ENCODE results near the gene GIPR. TPM values are rescaled to one million over a fixed set of nuclear protein-coding genes. Genes with fewer than 3 reads are reported as not detected.

Gene GIPR
- total and polyA plus RNA-seq, 2 of the 13 experiments (the other 11 are each of a cell fraction or from before 2014, with no cell fraction given): 0.15 to 1.2 TPM

- Histone ChIP-seq H3K9ac (ENCODE audit: insufficient read depth, low read depth, low read length) (no peak overlapping the region), H3K27me3 (ENCODE audit: control insufficient read depth in 1 of 2, insufficient read depth in 2 of 2, low read length in 2 of 2) (no peaks in the 10 kb centered on the region; a peak in 1 of 5 replicates), H3K27ac (ENCODE audit: extremely low read length, insufficient read depth, low read length) (no peak overlapping the region), H3K9me3 (ENCODE audit: low read length) (no peaks in the 10 kb centered on the region), H4K20me1 (ENCODE audit: insufficient read depth, low read length) (no peaks in the 10 kb centered on the region), H3K4me3 (replicated peaks in 1 of 3; ENCODE audit: insufficient read depth in 1 of 3, low read depth in 2 of 3, low read length in 3 of 3) (no peak overlapping the region), H2AFZ (ENCODE audit: low read length) (no peak overlapping the region), H3K79me2 (ENCODE audit: insufficient read depth, low read length) (no peaks in the 10 kb centered on the region), H3K36me3 (replicated peaks in 1 of 2; ENCODE audit: control insufficient read depth in 1 of 2, insufficient read depth in 2 of 2, low read length in 2 of 2) (peaks cover 2 to 6% of the 10 kb centered on the region in 2 experiments; a peak in 2 of 5 replicates), H3K4me2 (ENCODE audit: low read depth, low read length) (no peak overlapping the region), H3K4me1 (ENCODE audit: insufficient read depth, low read length) (no peaks in the 10 kb centered on the region)
- in situ Hi-C loops (cut with HindIII; ENCODE audit: extremely low pct_ligation_motif_present, low pct_unique_long_range_greater_than_20kb) (no loop called here), intact Hi-C loops (cut with micrococcal nuclease; ENCODE audit: unreplicated experiment) (no loop called here)
- FAIRE-seq (no peak), ATAC-seq (no peak), DNase-seq (ENCODE audit: low spot score) (no peak)
- TF ChIP-seq CHCHD3 (CRISPR knock-in tag; IDR thresholded peaks at IDR 0.05): no peak
- no peak for TF ChIP-seq SOX13 (IDR thresholded peaks at IDR 0.05)
- TF ChIP-seq SOX13 (CRISPR knock-in tag; conservative IDR thresholded peaks at IDR 0.05 in 1 of 2, IDR thresholded peaks at IDR 0.05 in 1 of 2): no peak
- no peak for TF ChIP-seq ZNF883 (CRISPR knock-in tag; IDR thresholded peaks at IDR 0.05; ENCODE audit: not compliant biosample characterization)
- no peak for TF ChIP-seq SRSF4 (IDR thresholded peaks at IDR 0.05; ENCODE audit: low read depth, low read length, poor library complexity, severe bottlenecking)
- no peak for TF ChIP-seq SRY (CRISPR knock-in tag; IDR thresholded peaks at IDR 0.05)
- no peak for TF ChIP-seq PCBP2 (optimal IDR thresholded peaks at IDR 0.05; ENCODE audit: low read depth, low read length, poor library complexity, severe bottlenecking)
- no peak for TF ChIP-seq JDP2 (CRISPR knock-in tag; IDR thresholded peaks at IDR 0.05; ENCODE audit: borderline replicate concordance)
- no peak for TF ChIP-seq ZBTB14 (CRISPR knock-in tag; IDR thresholded peaks at IDR 0.05)
- TF ChIP-seq ZNF280D (CRISPR knock-in tag; IDR thresholded peaks at IDR 0.05): no peak
- TF ChIP-seq ARNT2 (CRISPR knock-in tag; IDR thresholded peaks at IDR 0.05; ENCODE audit: low read depth): no peak
- no peak for TF ChIP-seq ZNF292 (CRISPR knock-in tag; IDR thresholded peaks at IDR 0.05; ENCODE audit: borderline replicate concordance, low read depth)
- TF ChIP-seq KLF11 (CRISPR knock-in tag; IDR thresholded peaks at IDR 0.05): no peak
- no peak for TF ChIP-seq GZF1 (CRISPR knock-in tag; IDR thresholded peaks at IDR 0.05)
- no peak for TF ChIP-seq KDM5B (CRISPR knock-in tag; IDR thresholded peaks at IDR 0.05; ENCODE audit: borderline replicate concordance)
- TF ChIP-seq, protein P1, sequence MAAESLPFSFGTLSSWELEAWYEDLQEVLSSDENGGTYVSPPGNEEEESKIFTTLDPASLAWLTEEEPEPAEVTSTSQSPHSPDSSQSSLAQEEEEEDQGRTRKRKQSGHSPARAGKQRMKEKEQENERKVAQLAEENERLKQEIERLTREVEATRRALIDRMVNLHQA (CRISPR knock-in tag; IDR thresholded peaks at IDR 0.05): no peak
- no peak for TF ChIP-seq TEAD2 (CRISPR knock-in tag; IDR thresholded peaks at IDR 0.05)
- no peak for TF ChIP-seq ZNF761 (CRISPR knock-in tag; conservative IDR thresholded peaks at IDR 0.05)
- no peak for TF ChIP-seq KLF15 (CRISPR knock-in tag; IDR thresholded peaks at IDR 0.05; ENCODE audit: borderline replicate concordance)
- TF ChIP-seq FOXO4 (CRISPR knock-in tag; conservative IDR thresholded peaks at IDR 0.05): no peak
- CTCF ChIA-PET (ENCODE audit: low intra/inter-chr PET ratio, low total read pairs): no interaction called here
- WGBS (ENCODE audit: low lambda C conversion rate): 100% methylated on average over 1 of the region's 1 CpG
- POLR2A ChIA-PET: no interaction called here
- BruUV-seq (replicated peaks): no TSS peak
Observed at GRCh38 chr19:45623984-45624383, 44.0 kb upstream of the GIPR start.
